GM12873 (cell line): ENCODE results near the gene KRTAP10-12.

Source experiments
- TF ChIP-seq, protein P1 (sequence below): IDR thresholded peaks from 2 replicates; pipeline ENCODE4 v1.5.1; 2012; ENCODE audit warnings: low read depth, mild to moderate bottlenecking, moderate library complexity, low read length, control low read depth; ENCODE audit not compliant: insufficient read depth; ENCODE audit errors: missing control alignments

Gene KRTAP10-12

DNA sequence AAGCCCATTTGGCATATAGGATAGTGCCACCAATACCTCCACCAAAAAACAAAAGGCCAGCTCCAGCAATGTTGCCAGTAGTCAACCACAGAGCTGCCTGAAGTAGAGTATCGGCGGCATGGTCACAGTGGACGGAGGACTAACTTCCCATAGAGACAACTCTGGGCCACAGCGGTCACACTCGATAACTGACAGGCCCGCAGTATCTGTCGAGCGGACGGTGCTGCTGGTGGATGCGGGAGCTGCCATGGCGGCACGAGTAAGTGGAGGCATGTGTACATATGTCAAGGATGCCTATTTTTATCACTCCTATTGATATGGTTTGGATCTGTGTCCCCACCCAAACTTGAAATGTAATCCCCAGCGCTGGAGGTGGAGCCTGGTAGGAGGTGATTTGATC lies 19.1 kb upstream of the KRTAP10-12 start:
- TF ChIP-seq, protein P1, sequence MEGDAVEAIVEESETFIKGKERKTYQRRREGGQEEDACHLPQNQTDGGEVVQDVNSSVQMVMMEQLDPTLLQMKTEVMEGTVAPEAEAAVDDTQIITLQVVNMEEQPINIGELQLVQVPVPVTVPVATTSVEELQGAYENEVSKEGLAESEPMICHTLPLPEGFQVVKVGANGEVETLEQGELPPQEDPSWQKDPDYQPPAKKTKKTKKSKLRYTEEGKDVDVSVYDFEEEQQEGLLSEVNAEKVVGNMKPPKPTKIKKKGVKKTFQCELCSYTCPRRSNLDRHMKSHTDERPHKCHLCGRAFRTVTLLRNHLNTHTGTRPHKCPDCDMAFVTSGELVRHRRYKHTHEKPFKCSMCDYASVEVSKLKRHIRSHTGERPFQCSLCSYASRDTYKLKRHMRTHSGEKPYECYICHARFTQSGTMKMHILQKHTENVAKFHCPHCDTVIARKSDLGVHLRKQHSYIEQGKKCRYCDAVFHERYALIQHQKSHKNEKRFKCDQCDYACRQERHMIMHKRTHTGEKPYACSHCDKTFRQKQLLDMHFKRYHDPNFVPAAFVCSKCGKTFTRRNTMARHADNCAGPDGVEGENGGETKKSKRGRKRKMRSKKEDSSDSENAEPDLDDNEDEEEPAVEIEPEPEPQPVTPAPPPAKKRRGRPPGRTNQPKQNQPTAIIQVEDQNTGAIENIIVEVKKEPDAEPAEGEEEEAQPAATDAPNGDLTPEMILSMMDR: no peak

DNA sequence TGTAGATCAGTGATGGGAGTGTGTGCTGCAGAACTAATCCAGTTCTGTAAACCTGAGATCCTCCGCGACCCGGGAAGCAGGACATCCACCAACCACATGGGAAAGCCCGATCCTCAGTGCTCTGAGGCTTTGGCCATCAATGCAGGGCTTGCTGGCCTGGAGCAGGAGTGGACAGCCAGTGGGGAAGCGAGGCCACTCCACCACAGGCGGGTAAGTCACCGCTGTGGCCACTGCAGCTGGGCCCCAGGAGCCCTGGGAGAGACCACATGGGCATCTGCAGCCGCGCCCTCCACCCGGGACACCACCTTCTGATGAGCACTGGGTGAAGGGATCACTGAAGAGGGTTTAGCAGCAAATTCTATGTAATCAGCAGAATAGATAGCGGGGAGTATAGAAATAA lies 15.8 kb upstream of the KRTAP10-12 start:
- TF ChIP-seq, protein P1: no peak

DNA sequence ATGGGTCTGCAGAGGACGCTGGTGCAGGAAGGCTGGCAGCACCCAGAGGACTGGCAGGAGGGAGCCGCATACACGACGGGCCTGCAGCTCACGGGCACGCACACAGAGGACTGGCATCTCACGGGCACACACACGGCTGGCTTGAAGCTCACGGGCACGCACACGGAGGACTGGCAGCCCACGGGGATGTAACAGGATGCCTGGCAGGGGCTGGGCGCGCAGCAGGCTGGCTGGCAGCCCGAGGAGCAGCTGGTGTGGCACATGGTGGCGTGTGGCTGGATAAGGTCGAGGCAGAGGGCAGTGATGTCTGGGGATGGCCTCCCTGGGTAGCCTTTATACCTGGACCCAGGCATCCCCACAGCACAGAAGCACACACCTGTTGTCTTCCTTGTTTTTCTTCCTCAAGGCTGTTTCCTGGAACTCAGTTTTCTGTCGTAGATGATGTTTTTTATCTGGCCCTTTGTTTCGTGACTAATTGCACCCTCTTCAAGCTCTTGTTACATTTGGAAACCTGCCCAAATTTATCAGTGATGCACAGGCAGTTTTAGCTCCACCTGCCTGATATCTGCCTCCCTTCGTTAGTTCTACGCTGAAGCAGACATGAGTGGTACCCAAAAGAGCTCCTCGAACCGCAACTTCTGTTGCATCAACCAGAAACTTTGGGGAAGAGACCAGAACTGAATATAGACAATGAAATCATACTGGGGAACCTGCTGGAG lies 15.0 kb upstream of the KRTAP10-12 start, which contains the start of gene KRTAP12-1:
KRTAP12-1 (minus strand) TSS at position 303 of the 719 bp plus-strand sequence; CDS start at position 263, 40 bp downstream.
- TF ChIP-seq, protein P1: no peak

DNA sequence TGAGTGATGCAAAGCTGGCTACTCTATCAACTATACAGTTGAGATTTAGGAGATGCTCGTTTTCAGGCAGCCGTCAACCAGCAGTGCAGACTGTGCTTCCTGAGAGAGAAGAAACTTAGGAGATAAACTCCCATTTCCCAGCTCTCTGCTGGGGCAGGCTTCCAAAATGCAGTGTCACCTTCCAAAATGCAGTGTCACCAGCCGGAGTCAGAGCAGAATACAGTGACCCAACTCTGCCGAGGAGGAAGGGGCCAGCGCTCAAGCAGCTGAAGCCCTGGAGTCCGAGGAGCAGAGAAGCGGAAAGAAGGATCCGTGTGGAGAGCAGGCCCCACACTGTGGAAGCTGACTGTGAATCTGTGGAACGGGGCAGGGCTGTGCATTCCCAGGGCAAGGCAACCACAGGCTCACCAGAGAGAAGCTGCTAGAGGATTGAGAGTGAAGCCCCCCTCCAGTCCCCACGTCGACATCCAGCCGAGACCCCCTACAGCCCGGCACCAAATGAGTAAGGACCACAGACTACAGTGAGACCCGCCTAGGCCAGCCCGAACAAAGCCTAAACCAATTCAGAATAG lies 14.3 kb upstream of the KRTAP10-12 start:
- TF ChIP-seq, protein P1: no peak

DNA sequence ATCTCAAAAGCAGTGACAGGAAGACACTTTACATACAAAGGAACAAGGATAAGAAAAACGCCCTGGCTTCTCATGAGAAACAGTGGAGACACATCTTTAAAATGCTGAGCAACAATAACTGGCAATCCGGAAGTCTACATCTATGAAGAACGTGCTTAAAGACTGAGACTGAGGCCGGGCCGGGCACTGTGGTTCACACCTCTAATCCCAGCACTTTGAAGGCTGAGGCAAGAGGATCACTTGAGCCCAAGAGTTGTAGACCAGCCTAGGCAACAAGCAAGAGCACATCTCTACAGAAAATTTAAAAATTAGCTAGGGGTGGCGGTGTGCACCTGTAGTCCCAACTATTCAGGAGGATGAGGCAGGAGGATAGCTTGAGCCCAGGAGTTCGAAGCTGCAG lies 12.9 kb upstream of the KRTAP10-12 start:
- TF ChIP-seq, protein P1: no peak

DNA sequence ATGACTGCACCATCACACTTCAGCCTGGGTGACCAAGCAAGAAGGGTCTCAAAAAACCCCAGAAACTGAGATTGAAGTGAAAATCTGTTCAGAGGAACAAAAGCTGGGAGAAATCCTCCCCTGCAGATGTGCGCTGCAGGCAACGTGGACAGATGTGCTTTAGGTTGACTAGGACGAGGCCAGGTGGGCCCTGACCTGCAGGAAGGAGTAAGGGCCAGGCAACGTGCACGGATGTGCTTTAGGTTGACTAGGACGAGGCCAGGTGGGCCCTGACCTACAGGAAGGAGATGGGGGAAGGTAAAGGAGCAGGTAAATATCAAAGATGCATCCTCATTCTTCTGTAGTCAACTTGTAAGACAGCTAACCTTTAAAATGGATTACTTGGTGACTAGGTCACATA lies 12.5 kb upstream of the KRTAP10-12 start:
- TF ChIP-seq, protein P1: no peak

DNA sequence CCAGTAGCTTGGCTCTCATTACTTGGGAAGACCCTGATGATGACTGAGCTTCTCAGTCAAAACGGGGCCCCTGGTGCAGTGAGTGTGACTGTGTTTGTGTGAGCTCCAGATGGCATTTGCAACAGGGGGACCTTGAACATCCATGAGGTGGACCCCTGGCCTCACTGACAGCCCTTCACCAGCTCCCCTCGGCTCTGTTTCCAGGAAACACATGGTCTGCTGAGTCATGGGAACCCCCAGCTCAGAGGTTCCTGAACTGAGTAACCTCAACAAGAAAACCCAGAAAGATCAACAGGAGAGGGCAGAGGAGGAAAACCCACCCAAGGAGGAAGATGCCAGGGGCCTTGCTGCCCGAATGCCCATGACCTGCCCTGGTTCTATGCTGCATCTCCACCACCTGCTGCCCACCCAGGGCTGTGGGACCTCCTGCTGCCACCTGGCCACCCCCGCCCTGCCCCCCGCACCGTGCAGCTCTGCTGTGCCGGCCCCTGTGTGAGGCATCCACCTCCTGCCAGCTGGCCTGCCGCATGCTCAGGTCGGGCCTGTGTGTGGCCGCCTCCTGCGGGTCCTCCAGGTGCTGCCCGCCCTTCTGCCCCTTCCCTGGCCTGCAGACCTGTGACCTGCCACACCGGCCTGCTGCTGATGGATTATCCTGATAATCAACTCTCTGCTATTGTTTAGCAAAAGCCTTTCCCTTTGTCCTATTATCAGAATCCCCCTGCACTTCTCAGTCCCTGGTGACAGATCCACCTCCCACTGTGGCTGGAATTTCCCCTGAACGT lies 10.8 kb upstream of the KRTAP10-12 start:
- TF ChIP-seq, protein P1: no peak
